Measurements from ENCODE around the gene HRG. TPM values are rescaled to one million over a fixed set of nuclear protein-coding genes. Genes with fewer than 3 reads are reported as not detected.

HRG gene
- polyA plus RNA-seq, 1 donor (not counting 4 experiments of a cell fraction or from before 2014, with no cell fraction given), result 0.03 TPM

GRCh38 chr3:186678604-186679003, 12.8 kb downstream of the HRG start:
- Histone ChIP-seq H3K9me1 (ENCODE audit: control insufficient read depth, extremely low read depth, insufficient read depth, low read length) (no peaks in the 10 kb centered on the region), H3K4me1 (ENCODE audit: control insufficient read depth, extremely low read depth, insufficient read depth, low read length) (peaks cover 9% of the 10 kb centered on the region), H3K9ac (ENCODE audit: control insufficient read depth, extremely low read depth, insufficient read depth, low read length) (no peak overlapping the region), H3K79me2 (ENCODE audit: control insufficient read depth, insufficient read depth, low read length) (no peaks in the 10 kb centered on the region), H3K27me3 (ENCODE audit: control insufficient read depth, extremely low read depth, insufficient read depth, low read length) (no peaks in the 10 kb centered on the region), H3K27ac (ENCODE audit: control insufficient read depth, insufficient read depth, low read length) (no peak overlapping the region), H3K36me3 (ENCODE audit: control insufficient read depth in 2 of 2, extremely low read depth in 1 of 2, insufficient read depth in 2 of 2, low read length in 2 of 2) (no peaks in the 10 kb centered on the region), H3K9me3 (ENCODE audit: control insufficient read depth, low read depth, low read length) (no peaks in the 10 kb centered on the region), H3K4me2 (ENCODE audit: control insufficient read depth, extremely low read depth, insufficient read depth, low read depth, low read length) (no peak overlapping the region), H4K20me1 (ENCODE audit: control insufficient read depth, extremely low read depth, insufficient read depth, low read length) (no peaks in the 10 kb centered on the region), H2AFZ (ENCODE audit: control insufficient read depth, low read length) (no peak overlapping the region), H3K4me3 (ENCODE audit: control insufficient read depth in 2 of 3, extremely low read depth in 1 of 3, insufficient read depth in 2 of 3, low read depth in 1 of 3, low read length in 3 of 3) (no peak overlapping the region)
- dilution Hi-C loops (cut with MboI; ENCODE audit: extremely low pct_ligation_motif_present, low sequenced_read_pairs), result no loop called here
- TF ChIP-seq CTCF (optimal IDR thresholded peaks at IDR 0.05 in 1 of 3, IDR thresholded peaks at IDR 0.05 in 1 of 3, conservative IDR thresholded peaks at IDR 0.05 in 1 of 3; ENCODE audit: extremely low read depth in 1 of 3, insufficient read depth in 2 of 3, low read length in 3 of 3) (no peak), EZH2 (IDR thresholded peaks at IDR 0.05; ENCODE audit: low read length) (no peak)
- DNase-seq (ENCODE audit: low read depth, low spot score), result no peak
- FAIRE-seq, result no peak

GRCh38 chr3:186679151-186679550, 13.3 kb downstream of the HRG start:
- Histone ChIP-seq H3K9me1 (ENCODE audit: control insufficient read depth, extremely low read depth, insufficient read depth, low read length) (no peaks in the 10 kb centered on the region), H3K4me1 (ENCODE audit: control insufficient read depth, extremely low read depth, insufficient read depth, low read length) (peaks cover 9% of the 10 kb centered on the region), H3K27ac (ENCODE audit: control insufficient read depth, insufficient read depth, low read length) (no peak overlapping the region), H3K4me3 (ENCODE audit: control insufficient read depth in 2 of 3, extremely low read depth in 1 of 3, insufficient read depth in 2 of 3, low read depth in 1 of 3, low read length in 3 of 3) (no peak overlapping the region), H3K4me2 (ENCODE audit: control insufficient read depth, extremely low read depth, insufficient read depth, low read depth, low read length) (no peak overlapping the region), H3K79me2 (ENCODE audit: control insufficient read depth, insufficient read depth, low read length) (no peaks in the 10 kb centered on the region), H3K27me3 (ENCODE audit: control insufficient read depth, extremely low read depth, insufficient read depth, low read length) (no peaks in the 10 kb centered on the region), H3K9me3 (ENCODE audit: control insufficient read depth, low read depth, low read length) (no peaks in the 10 kb centered on the region), H3K36me3 (ENCODE audit: control insufficient read depth in 2 of 2, extremely low read depth in 1 of 2, insufficient read depth in 2 of 2, low read length in 2 of 2) (no peaks in the 10 kb centered on the region), H3K9ac (ENCODE audit: control insufficient read depth, extremely low read depth, insufficient read depth, low read length) (no peak overlapping the region), H4K20me1 (ENCODE audit: control insufficient read depth, extremely low read depth, insufficient read depth, low read length) (no peaks in the 10 kb centered on the region), H2AFZ (ENCODE audit: control insufficient read depth, low read length) (no peak overlapping the region)
- DNase-seq (ENCODE audit: low read depth, low spot score), result no peak
- TF ChIP-seq CTCF (optimal IDR thresholded peaks at IDR 0.05 in 1 of 3, IDR thresholded peaks at IDR 0.05 in 1 of 3, conservative IDR thresholded peaks at IDR 0.05 in 1 of 3; ENCODE audit: extremely low read depth in 1 of 3, insufficient read depth in 2 of 3, low read length in 3 of 3), result no peak
- TF ChIP-seq EZH2 (IDR thresholded peaks at IDR 0.05; ENCODE audit: low read length), result no peak
- FAIRE-seq, result no peak
- dilution Hi-C loops (cut with MboI; ENCODE audit: extremely low pct_ligation_motif_present, low sequenced_read_pairs), result no loop called here

Data from keratinocyte (primary cell).